WTC11 (cell line): ENCODE measurements around the gene MOV10. TPM values are rescaled to one million over a fixed set of nuclear protein-coding genes. Genes with fewer than 3 reads are reported as not detected.

Experiments
- ATAC-seq: fragments of 200-7000 bp; cut with Tn5 transposase; 2 replicates; pipeline ENCODE4 v1.10.0; 2021; ENCODE audit warnings: mild to moderate bottlenecking, moderate library complexity
- CTCF ChIA-PET: fragments of 300-600 bp; sonication (Branson Sonifier 250); formaldehyde crosslinking; loops from one replicate; lab custom pipeline; 2021; ENCODE audit warnings: antibody characterized with exemption; lab: Charles Lee
- POLR2A ChIA-PET: fragments of 350-600 bp; sonication (Branson Sonifier 250); formaldehyde crosslinking; loops from one replicate; lab custom pipeline; 2021; ENCODE audit warnings: antibody characterized with exemption; lab: Charles Lee
- DNase-seq: peaks from one replicate; pipeline ENCODE4 v3.0.0; 2021; ENCODE audit warnings: low spot score
- H3K27ac Mint-ChIP-seq: 2 replicates; pipeline ENCODE4 v1.8.0; 2021; ENCODE audit warnings: mixed read lengths
- H3K27me3 Mint-ChIP-seq: 2 replicates; pipeline ENCODE4 v1.8.0; 2021; ENCODE audit warnings: low read depth, mild to moderate bottlenecking, moderate library complexity, mixed read lengths
- H3K36me3 Mint-ChIP-seq: 2 replicates; pipeline ENCODE4 v1.8.0; 2021; ENCODE audit warnings: mixed read lengths
- H3K4me1 Mint-ChIP-seq: 2 replicates; pipeline ENCODE4 v1.8.0; 2022; ENCODE audit warnings: mixed read lengths
- H3K4me3 Mint-ChIP-seq: 2 replicates; pipeline ENCODE4 v1.8.0; 2021; ENCODE audit warnings: mild to moderate bottlenecking, moderate library complexity, mixed read lengths
- H3K9me3 Mint-ChIP-seq: 2 replicates; pipeline ENCODE4 v1.8.0; 2021; ENCODE audit warnings: mixed read lengths
- ARID4B ChIP-seq: sonication (generic); formaldehyde crosslinking; IDR thresholded peaks from 2 replicates; pipeline ENCODE4 v1.8.0; 2023; ENCODE audit warnings: missing genetic modification reagents, mild to moderate bottlenecking, borderline replicate concordance
- ATF6 ChIP-seq: sonication (generic); formaldehyde crosslinking; IDR thresholded peaks from 2 replicates; pipeline ENCODE4 v1.8.1; 2023; ENCODE audit warnings: mild to moderate bottlenecking, missing genetic modification reagents
- FOXK1 ChIP-seq: sonication (generic); formaldehyde crosslinking; IDR thresholded peaks from 2 replicates; pipeline ENCODE4 v1.8.0; 2022; ENCODE audit warnings: mild to moderate bottlenecking, moderate library complexity, missing genetic modification reagents
- IRF2 ChIP-seq: sonication (generic); formaldehyde crosslinking; IDR thresholded peaks from 2 replicates; pipeline ENCODE4 v1.8.0; 2022; ENCODE audit warnings: low read depth, missing genetic modification reagents, borderline replicate concordance
- JAZF1 ChIP-seq: fragments of 250-450 bp; sonication (Bioruptor Pico); IDR thresholded peaks from 2 replicates; pipeline ENCODE4 v1.9.0; 2021; ENCODE audit warnings: moderate library complexity, mild to moderate bottlenecking, inconsistent platforms
- JUN ChIP-seq: sonication (generic); formaldehyde crosslinking; IDR thresholded peaks from 2 replicates; pipeline ENCODE4 v1.8.0; 2023; ENCODE audit warnings: mild to moderate bottlenecking, missing genetic modification reagents
- NFE2L1 ChIP-seq: sonication (generic); formaldehyde crosslinking; IDR thresholded peaks from 2 replicates; pipeline ENCODE4 v1.8.1; 2023; ENCODE audit warnings: missing genetic modification reagents
- SMAD3 ChIP-seq: sonication (generic); formaldehyde crosslinking; IDR thresholded peaks from 2 replicates; pipeline ENCODE4 v1.8.0; 2022; ENCODE audit warnings: missing genetic modification reagents, mild to moderate bottlenecking, borderline replicate concordance
- SP1 ChIP-seq: sonication (generic); formaldehyde crosslinking; conservative IDR thresholded peaks from 2 replicates; pipeline ENCODE4 v1.8.1; 2022; ENCODE audit warnings: missing genetic modification reagents
- USF1 ChIP-seq: sonication (generic); formaldehyde crosslinking; IDR thresholded peaks from 2 replicates; pipeline ENCODE4 v1.8.0; 2022; ENCODE audit warnings: mild to moderate bottlenecking, missing genetic modification reagents
- USF2 ChIP-seq: sonication (generic); formaldehyde crosslinking; IDR thresholded peaks from 2 replicates; pipeline ENCODE4 v1.8.1; 2023; ENCODE audit warnings: mild to moderate bottlenecking, missing genetic modification reagents, moderate library complexity
- ZNF121 ChIP-seq: sonication (generic); formaldehyde crosslinking; IDR thresholded peaks from 2 replicates; pipeline ENCODE4 v1.8.0; 2023; ENCODE audit warnings: missing genetic modification reagents
- ZNF281 ChIP-seq: sonication (generic); formaldehyde crosslinking; IDR thresholded peaks from 2 replicates; pipeline ENCODE4 v1.8.0; 2023; ENCODE audit warnings: mild to moderate bottlenecking, missing genetic modification reagents
- ZNF512 ChIP-seq: sonication (generic); formaldehyde crosslinking; IDR thresholded peaks from 2 replicates; pipeline ENCODE4 v1.8.1; 2022; ENCODE audit warnings: missing genetic modification reagents, borderline replicate concordance
- ZNF532 ChIP-seq: fragments of 250-450 bp; sonication (Bioruptor Pico); IDR thresholded peaks from 2 replicates; pipeline ENCODE4 v1.9.0; 2021; ENCODE audit warnings: mild to moderate bottlenecking, borderline replicate concordance
- total RNA-seq: library from RNA; stranded (reverse); gene quantifications from 3 replicates; pipeline ENCODE4 v1.2.3, GENCODE V29; 2021

The MOV10 gene
- total RNA-seq, 1 experiment from 2014 or later, result 80.7 TPM

- H3K9me3 Mint-ChIP-seq, result peaks cover 5% of the 10 kb centered on the region
- H3K27me3 Mint-ChIP-seq, result peaks cover 63% of the 10 kb centered on the region
- H3K4me1 Mint-ChIP-seq, result peaks cover 31% of the 10 kb centered on the region
- no peak for ATAC-seq
- H3K36me3 Mint-ChIP-seq, result no peaks in the 10 kb centered on the region
- POLR2A ChIA-PET, result no interaction called here
- CTCF ChIA-PET, result interaction anchor here (0.6 to 12.5 kb wide), 12 partner anchors 8 to 458 kb away, joined by 3 to 373 read pairs (median 4); partner anchors contain the start of genes LRIG2 and RHOC
- TF ChIP-seq SP1 (CRISPR knock-in tag), result no peak
- TF ChIP-seq JAZF1 (CRISPR knock-in tag), result no peak
- no peak for TF ChIP-seq SMAD3 (CRISPR knock-in tag)
- no peak for TF ChIP-seq ZNF121
- TF ChIP-seq ZNF532 (CRISPR knock-in tag), result no peak
- no peak overlapping the region for H3K27ac Mint-ChIP-seq
- H3K4me3 Mint-ChIP-seq, result no peak overlapping the region
- DNase-seq, result no peak
Measured at GRCh38 chr1:112719706-112720105, 45.2 kb downstream of the MOV10 start.

- H3K27ac Mint-ChIP-seq, result no peak overlapping the region
- peaks cover 5% of the 10 kb centered on the region for H3K9me3 Mint-ChIP-seq
- ATAC-seq, result no peak
- POLR2A ChIA-PET, result no interaction called here
- H3K27me3 Mint-ChIP-seq, result peaks cover 58% of the 10 kb centered on the region
- peaks cover 30% of the 10 kb centered on the region for H3K4me1 Mint-ChIP-seq
- H3K36me3 Mint-ChIP-seq, result no peaks in the 10 kb centered on the region
- no peak for DNase-seq
- no peak overlapping the region for H3K4me3 Mint-ChIP-seq
- CTCF ChIA-PET, result interaction anchor here (0.5 to 12.5 kb wide), 3 partner anchors 82 to 428 kb away, joined by 4 to 373 read pairs (median 115); partner anchors contain the start of gene LRIG2
- no peak for TF ChIP-seq ZNF512 (CRISPR knock-in tag)
- no peak for TF ChIP-seq USF2 (CRISPR knock-in tag)
- TF ChIP-seq USF1 (CRISPR knock-in tag), result no peak
- no peak for TF ChIP-seq FOXK1
- no peak for TF ChIP-seq ATF6 (CRISPR knock-in tag)
- TF ChIP-seq ZNF281 (CRISPR knock-in tag), result no peak
- no peak for TF ChIP-seq IRF2
- TF ChIP-seq ARID4B (CRISPR knock-in tag), result no peak
- TF ChIP-seq JUN, result no peak
- TF ChIP-seq NFE2L1 (CRISPR knock-in tag), result no peak
Measured at GRCh38 chr1:112720800-112721199, 46.3 kb downstream of the MOV10 start.
